Stomach (tissue), 4 donors: ENCODE results near the gene LIMA1.

Experiments
- EP300 ChIP-seq: sonication (generic); formaldehyde crosslinking; IDR thresholded peaks from one replicate; pipeline ENCODE4 v1.6.1; 2017; ENCODE audit warnings: antibody characterized with exemption
- POLR2A ChIP-seq, 4 donors: fragments of 450-650 bp; IDR thresholded peaks; one replicate each; pipeline ENCODE4 v1.6.1; 2016; ENCODE audit warnings: antibody characterized with exemption in 4 of 4, control low read depth in 2 of 4, mild to moderate bottlenecking in 1 of 4, moderate library complexity in 1 of 4
- TF ChIP-seq, protein P1 (sequence below), 7 experiments: fragments of 450-650 bp in 4 of 7; fragments of 200-600 bp in 3 of 7; sonication (generic) in 3 of 7; IDR thresholded peaks; one replicate each; pipeline ENCODE4 v1.5.1; 2016 to 2019; ENCODE audit warnings: antibody characterized with exemption in 7 of 7, control low read depth in 2 of 7, mild to moderate bottlenecking in 1 of 7

DNA sequence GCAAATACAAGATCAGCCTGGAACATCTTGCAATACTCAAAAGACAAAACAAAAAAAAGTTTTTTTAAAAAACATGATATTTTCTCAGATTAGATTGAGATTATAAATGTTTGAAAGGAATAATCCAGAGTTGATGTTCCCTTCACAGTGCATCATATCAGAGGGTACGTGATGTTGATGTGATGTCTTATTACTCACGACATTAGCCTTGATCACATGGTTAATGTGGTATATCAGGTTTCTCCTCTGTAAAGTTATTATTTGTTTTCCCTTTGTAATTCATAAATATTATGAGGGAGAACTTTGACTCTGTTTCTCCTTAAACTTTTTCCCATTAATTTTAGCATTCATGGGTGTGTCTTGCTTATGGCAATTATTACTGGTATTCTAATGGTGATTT lies 26.6 kb downstream of the LIMA1 start:
- TF ChIP-seq EP300 (no peak), POLR2A (IDR thresholded peaks at IDR 0.05) (no peak)
- TF ChIP-seq, protein P1, sequence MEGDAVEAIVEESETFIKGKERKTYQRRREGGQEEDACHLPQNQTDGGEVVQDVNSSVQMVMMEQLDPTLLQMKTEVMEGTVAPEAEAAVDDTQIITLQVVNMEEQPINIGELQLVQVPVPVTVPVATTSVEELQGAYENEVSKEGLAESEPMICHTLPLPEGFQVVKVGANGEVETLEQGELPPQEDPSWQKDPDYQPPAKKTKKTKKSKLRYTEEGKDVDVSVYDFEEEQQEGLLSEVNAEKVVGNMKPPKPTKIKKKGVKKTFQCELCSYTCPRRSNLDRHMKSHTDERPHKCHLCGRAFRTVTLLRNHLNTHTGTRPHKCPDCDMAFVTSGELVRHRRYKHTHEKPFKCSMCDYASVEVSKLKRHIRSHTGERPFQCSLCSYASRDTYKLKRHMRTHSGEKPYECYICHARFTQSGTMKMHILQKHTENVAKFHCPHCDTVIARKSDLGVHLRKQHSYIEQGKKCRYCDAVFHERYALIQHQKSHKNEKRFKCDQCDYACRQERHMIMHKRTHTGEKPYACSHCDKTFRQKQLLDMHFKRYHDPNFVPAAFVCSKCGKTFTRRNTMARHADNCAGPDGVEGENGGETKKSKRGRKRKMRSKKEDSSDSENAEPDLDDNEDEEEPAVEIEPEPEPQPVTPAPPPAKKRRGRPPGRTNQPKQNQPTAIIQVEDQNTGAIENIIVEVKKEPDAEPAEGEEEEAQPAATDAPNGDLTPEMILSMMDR (IDR thresholded peaks at IDR 0.05) = no peak
